Colon (tissue), 2 donors: ENCODE measurements around the gene HPS3.
"Not testable (repeated sequence)": the region's sequence is repeated elsewhere in the genome, so short reads cannot be mapped to it uniquely, and the experiment has no call there.

Experiments used
- FAIRE-seq: peaks from 2 replicates; lab custom pipeline; 2012; peaks lifted over from hg19 to GRCh38; lab: Jason Lieb, UNC
- donor health status: control.
- donor health status: control.

The HPS3 gene

DNA sequence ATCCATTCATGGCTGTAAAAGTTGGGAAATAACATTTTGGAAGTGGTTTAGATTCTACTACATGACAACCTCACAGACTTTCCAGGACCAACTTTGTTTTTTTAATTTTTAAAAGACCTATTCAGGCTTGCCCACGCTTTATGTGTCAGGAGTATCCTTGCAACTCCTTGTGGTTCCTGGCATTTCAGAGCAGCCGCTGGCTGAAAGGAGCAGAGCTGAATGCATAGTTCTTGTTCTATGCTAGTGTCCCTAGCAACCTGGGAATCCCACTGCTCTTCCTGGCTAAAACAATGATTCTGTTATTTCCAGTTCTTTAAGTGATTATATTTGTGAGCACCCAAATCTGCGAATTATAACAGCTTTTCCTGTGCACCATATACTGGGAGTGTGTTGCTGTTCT, 57.3 kb downstream of the HPS3 start:
- FAIRE-seq: no peak

DNA sequence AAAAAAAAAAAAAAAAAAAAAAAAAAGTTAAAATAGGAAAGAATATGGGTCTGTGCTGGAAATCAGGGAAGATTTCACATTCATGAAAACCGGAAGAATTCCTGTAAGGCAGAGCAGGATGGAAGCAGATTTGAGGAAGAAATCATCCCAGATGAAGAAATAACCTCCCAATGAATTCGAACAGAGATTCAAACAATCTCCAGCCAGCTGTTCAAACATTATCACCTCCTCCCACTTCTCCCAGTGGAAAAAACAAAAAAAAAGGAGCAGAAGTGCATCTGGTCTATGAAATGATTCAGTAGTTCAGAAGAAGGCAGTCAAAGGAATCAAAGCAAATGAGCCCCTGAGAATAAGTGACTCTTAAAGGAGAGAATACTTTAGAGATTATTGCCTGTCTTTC, 59.1 kb downstream of the HPS3 start:
- no peak for FAIRE-seq

DNA sequence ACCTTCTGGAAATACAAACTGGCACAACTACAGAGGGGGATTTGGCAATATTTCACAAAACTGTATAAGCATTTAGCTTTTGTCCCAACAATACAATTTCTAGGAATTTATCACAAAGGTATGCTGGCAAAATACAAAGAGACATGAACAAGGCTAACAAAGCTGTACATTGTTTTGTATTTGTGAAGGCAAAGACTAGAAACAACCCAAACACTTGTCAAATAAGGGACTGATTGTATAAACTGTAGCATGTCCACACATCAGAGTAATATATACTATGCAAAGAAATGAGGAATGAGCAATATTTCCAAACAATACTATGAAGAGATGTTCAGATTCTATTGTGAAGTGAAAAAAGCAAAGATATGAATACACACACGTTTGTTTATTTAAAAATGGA, 65.8 kb downstream of the HPS3 start:
- FAIRE-seq: no peak

DNA sequence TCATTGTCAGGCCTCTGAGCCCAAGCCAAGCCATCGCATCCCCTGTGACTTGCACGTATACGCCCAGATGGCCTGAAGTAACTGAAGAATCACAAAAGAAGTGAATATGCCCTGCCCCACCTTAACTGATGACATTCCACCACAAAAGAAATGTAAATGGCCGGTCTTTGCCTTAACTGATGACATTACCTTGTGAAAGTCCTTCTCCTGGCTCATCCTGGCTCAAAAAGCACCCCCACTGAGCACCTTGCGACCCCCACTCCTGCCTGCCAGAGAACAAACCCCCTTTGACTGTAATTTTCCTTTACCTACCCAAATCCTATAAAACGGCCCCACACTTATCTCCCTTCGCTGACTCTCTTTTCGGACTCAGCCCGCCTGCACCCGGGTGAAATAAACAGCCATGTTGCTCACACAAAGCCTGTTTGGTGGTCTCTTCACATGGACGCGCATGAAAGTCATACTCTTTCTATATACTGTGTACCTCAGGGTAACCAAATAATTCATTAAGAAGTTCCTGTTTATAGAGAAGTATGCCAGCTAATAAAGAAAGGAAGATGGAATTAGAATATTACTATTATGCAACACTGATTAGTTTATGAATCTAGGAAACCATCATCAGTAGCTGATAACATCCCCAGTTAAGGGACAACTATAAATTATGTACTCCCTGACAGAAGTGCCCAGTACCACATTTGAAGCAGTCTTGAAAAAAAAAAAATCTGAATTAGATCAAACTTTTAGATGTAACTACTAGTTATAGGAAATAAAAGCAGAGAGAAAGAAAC, 67.6 kb downstream of the HPS3 start:
- not testable (repeated sequence) for FAIRE-seq

DNA sequence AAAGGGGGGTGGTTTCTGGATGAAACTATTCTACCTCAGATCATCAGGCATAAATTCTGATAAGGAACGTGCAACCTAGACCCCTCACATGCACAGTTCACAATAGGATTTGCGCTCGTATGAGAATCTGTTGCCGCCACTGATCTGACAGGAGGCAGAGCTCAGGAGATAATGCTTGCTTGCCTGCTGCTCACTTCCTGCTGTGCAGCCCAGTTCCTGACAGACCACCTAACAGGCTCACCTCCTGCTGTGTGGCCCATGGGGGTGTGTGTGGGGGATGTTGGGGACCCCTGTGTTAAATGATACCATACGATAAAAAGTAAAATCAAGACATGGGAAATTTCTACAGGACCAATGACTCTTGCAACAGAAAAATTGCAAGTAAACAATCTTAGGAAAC, 68.2 kb downstream of the HPS3 start:
- FAIRE-seq: no peak

DNA sequence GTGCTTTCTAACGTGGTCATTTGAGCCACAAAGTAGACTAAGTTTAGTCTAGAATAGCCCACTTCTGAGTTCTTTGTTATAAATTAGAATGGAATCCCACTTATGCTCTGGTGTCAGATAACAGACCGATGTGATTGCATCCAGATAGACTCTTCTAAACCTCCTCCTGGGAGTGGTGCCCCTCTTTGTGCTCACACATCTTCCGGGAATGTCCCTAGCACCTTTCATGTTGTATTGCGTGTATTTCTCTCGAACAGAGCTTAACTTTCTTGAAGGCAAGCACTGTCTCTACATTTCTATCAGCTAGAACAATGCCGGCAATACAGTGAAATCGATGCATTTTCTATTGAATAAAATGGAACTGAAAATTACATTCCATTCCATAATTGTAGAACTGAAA, 69.2 kb downstream of the HPS3 start:
- FAIRE-seq: no peak

DNA sequence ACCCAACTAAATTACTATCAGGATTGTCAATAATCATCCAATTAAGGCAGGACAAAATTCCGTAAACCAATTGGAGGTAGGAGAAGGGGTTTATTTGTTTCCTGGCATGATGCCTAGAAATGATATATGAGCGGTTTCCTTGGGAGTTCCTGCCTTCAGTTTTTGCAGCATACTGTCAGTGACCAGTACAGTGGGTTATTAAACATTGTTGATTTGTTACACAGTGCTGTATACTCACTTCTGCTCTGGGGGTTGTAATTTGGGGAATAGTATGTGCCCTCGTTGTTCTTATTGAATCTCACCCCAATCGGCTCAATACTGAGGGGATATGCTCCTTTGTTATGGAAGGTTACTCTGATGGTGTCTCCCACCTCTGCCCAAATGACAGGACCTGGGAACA, 70.0 kb downstream of the HPS3 start:
- FAIRE-seq: no peak

DNA sequence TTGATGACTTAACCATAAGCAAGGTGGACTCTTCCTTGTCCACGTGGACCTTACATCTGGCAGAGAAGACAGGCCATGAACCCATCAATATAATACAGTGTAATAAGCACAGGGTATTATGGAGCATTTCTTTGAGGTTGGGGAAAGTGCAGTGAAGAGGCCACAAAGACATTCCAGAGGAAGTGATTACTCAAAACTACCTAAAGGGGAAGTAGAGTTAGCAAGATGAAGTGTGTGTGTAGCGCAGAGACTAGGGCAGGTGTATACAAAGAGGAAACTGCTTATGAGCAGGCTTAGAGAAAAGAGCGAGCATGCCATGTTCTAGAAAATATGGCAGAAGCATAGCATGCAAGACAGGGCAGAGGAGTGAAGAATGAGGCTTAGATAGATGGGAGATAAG, 74.3 kb downstream of the HPS3 start:
- FAIRE-seq: no peak

DNA sequence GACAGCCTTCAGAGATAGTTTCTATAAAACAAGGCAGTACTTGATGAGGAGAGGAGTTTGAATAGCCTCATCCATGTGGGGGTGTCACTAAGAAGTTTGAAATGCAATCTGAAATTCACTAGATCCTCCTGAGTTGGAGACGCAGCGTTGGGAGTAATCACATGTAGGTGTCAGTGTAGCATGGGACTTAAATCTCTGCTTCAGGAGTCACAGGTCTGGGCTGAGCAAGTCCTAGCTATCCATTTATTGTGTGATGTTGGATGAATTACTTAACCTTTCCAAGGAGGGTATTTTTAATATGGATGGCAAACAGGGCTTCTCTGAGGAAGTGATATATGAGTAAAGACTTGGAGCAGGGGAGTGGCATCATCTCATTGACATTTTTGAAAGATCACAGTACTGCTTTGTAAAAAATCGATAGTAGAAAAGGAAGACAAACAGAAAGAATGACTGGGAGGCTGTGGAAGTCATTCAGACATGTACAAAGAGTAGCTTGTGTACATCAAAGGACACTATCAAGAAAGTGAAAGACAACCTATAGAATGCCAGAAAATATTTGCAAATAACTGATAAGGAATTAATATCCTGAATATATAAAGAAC, 75.1 kb downstream of the HPS3 start:
- FAIRE-seq: no peak

DNA sequence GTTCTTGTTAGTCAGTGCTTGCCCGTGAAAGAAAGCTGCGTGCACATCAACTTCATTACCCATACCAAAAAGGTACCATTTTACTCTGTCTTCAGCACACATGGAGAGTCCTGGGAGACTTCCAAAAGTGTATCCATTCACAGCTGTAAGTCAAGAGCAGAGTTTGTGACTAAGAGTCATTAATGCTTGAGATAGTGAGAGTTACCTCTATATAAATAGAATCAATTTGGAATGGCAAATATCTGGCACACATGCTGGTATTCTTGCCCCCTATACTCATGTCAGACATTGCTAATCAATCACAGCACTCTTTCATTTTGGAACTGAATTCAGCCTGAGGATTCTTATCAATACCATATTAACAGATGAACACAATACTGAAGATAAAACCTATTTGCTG, 78.0 kb downstream of the HPS3 start:
- FAIRE-seq: no peak

DNA sequence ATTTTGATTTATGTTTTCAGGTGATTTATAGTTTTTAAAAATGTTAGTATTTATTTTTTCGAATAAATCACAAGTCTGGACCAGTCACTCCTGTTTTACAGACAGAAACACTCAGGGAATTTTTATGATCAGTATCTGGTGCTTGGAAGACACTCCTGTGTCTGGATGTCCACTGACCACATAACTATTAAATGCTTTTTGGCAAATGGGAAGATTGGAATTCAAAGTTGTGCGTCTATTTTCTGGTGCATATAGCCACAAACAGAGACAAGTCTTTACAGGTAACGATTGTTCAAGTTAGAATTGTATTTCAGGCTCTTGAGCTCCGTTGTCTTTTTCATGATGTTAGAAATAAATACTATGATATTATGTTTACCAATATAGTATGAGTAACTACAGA, 80.0 kb downstream of the HPS3 start:
- no peak for FAIRE-seq

DNA sequence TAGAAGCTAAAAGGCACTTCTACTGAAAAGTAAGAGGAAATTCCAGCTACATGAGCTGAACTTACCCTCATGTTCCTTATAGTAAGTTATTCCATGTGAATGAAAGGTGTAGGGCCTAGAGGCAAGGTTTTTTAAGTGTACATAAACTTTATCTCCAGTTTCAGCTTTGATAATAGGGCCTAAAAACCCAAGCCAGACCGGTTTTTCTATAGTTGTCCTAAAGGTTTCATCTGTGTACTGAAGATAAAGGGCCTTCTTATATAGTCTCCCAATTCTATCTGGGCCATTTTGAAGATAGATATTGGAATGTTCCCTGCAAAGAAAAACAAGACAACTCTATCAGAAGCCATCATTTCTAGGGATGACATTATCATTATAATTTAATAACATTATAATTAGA, 82.9 kb downstream of the HPS3 start:
- FAIRE-seq: no peak

DNA sequence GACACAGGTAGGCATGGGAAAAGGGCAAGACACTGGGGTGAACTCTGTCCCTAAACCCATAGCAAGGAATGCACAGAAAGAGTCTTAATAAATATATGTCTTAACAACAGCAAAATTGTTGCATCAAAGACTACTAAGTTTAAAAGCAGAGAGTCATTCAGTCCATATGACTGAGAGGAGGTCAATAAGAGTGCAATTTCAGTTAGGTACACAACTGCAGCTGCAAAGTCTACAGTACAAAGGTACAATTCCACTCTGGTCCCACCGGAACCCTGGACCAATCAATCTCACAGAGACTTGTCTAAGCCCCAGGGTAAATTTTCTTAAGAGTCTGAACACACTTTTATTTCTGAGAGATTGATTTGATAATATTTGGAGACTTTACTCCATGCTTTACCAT, 85.3 kb downstream of the HPS3 start:
- no peak for FAIRE-seq

DNA sequence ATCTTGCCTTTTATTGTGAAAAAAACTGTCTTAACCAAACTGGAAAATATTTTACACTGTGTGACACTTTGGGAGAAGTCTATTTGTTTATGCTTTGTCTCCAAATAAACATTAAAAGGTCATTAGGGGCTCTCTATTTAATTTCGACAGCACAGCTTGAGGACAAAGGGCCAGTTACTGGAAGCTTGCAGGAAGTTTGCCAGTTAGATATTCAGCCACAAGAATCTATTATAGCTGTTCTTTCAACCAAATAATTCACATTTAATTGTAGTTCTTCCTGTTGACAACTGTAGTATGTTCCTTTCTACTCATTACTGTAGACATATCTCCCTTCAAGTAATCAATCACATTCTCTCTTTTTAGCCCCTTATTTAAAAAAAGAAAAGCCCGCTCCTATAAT, 86.1 kb downstream of the HPS3 start:
- no peak for FAIRE-seq

DNA sequence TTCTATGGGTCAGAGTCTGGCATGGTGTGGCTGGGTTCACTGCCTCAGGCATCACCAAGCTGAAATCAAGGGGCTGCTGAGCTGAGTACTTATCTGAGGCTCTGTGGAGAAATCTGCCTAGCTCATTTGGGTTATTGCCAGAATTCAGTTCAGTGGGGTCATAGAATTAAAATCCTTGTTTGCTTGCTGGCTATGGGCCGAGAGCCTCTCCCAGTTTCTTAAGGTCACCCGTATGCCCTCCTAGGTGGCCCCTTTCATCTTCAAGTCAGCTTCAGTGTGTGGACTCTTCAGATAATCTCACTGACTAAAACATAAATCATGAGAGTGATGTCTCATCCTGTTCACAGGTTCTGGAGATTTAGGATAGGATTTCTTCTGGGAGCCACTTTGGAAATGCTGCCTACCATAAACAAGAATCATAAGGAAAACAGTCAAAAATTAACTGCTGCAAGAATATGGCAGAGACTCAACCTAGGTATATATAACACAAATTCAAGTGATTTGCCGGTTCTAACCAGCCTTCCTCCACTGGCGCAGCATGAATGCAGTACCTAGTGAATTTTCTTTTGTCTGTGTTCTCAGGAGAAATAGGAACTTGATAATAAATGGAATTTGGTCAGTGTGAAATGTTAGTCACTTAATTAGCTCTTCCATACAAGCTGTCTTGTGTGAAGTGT, 86.9 kb downstream of the HPS3 start:
- no peak for FAIRE-seq

DNA sequence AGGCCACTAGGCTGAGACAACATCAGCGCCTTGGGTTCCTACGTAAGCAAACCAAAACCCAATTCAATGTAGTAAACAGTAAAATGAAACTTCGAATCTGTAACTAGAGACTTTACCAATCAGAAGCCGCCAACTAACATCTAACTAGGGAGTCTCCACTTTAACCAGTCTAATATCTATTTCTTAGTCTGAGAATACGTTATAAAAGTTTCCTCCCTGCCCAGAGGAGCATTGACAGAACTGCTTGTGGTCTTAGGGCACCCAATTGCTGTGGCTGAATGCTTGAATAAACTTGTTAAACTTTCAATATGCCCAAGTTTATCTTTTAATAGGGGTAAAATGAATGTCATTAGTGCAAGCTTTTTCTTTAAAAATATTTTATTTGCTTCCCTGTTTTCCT, 87.9 kb downstream of the HPS3 start:
- FAIRE-seq: no peak

DNA sequence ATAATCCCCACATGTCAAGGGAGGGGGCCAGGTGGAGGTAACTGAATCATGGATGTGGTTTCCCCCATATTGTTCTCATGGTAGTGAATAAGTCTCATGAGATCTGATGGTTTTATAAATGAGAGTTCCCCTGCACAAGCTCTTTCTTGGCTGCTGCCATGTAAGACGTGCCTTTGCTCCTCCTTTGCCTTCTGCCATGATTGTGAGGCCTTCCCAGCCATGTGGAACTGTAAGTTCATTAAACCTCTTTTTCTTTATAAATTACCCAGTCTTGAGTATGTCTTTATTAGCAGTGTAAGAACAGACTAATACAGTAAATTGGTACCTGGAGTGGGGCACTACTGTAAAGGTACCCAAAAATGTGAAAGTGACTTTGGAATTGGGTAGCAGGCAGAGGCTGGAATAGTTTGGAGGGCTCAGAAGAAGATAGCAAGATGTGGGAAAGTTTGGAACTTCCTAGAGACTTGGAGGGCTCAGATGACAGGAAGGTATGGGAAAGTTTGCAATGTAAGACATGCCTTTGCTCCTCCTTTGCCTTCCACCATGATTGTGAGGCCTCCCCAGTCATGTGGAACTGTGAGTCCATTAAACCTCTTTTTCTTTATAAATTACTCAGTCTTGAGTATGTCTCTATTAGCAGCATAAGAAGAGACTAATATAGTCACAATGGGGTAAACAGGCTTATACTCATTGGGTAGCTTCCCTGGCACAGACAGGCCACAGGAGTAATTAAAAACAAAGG, 90.1 kb downstream of the HPS3 start:
- FAIRE-seq: not testable (repeated sequence)

DNA sequence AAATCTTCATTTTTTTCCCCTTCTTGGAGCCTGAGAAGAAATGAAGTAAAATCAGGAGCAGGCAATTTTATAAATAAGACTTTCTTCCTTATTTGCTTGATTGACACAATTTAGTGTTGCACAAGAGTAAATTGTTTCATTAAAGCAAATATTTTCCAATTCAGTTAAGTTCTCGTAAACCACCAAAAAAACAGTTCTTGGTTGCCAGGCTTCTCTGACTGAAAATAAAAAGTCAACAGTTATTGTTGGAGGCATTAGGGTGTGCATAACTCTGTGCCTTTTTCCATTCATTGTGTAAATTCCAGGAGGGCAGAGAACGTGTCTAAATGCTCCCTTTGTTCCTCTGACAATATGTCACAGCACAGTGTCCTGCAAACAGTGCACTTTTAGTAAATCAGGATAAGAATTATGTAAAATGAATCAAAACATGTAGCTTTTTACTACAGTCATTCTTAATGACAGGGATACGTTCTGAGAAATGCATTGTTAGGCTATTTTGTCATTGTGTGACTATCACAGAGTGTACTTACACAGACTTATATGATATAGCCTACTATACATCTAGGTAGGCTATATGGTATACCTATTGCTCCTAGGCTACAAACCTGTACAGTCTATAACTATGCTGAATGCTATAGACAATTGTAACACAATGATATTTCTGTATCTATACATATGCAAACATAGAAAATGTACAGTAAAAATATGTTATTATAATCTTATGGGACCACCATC, 92.5 kb downstream of the HPS3 start, which contains the start of gene CP:
CP (minus strand) TSS at position 47 of the 735 bp plus-strand sequence; CDS start at position 10, 37 bp downstream.
- no peak for FAIRE-seq
